MM.1S (cell line): ENCODE measurements around the gene ARHGEF10L.

Experiments used
- DNase-seq: peaks from one replicate; pipeline ENCODE4 v3.0.0-alpha.2; 2015
- H2AFZ ChIP-seq: fragments of 300-600 bp; sonication (generic); 2 replicates; pipeline ENCODE4 v1.6.0; 2016; ENCODE audit warnings: antibody characterized with exemption, low read length
- H3F3A ChIP-seq: fragments of 300-600 bp; sonication (generic); 2 replicates; pipeline ENCODE4 v1.6.1; 2016; ENCODE audit warnings: mild to moderate bottlenecking, antibody characterized with exemption, low read length, moderate library complexity, mixed read lengths; ENCODE audit not compliant: insufficient read depth
- H3K27ac ChIP-seq: fragments of 300-600 bp; sonication (generic); 2 replicates; pipeline ENCODE4 v1.5.1; 2016; ENCODE audit warnings: mild to moderate bottlenecking, low read length
- H3K27me3 ChIP-seq: fragments of 300-600 bp; sonication (generic); replicated peaks from 2 replicates; pipeline ENCODE4 v1.6.0; 2016; ENCODE audit warnings: low read length; ENCODE audit not compliant: insufficient read depth
- H3K36me3 ChIP-seq: fragments of 300-600 bp; sonication (generic); replicated peaks from 2 replicates; pipeline ENCODE4 v1.6.1; 2016; ENCODE audit warnings: mild to moderate bottlenecking, low read length, mixed read lengths; ENCODE audit not compliant: insufficient read depth
- H3K4me1 ChIP-seq: fragments of 300-600 bp; sonication (generic); 2 replicates; pipeline ENCODE4 v1.6.1; 2016; ENCODE audit warnings: low read length, mixed read lengths
- H3K4me2 ChIP-seq: fragments of 300-600 bp; sonication (generic); 2 replicates; pipeline ENCODE4 v1.6.0; 2016; ENCODE audit warnings: low read depth, low read length
- H3K4me3 ChIP-seq: fragments of 300-600 bp; sonication (generic); 2 replicates; pipeline ENCODE4 v1.5.1; 2016; ENCODE audit warnings: low read length, mixed read lengths
- H3K79me2 ChIP-seq: fragments of 300-600 bp; sonication (generic); 2 replicates; pipeline ENCODE4 v1.6.1; 2016; ENCODE audit warnings: mixed run types, low read length, mixed read lengths
- H3K9ac ChIP-seq: fragments of 300-600 bp; sonication (generic); 2 replicates; pipeline ENCODE4 v1.6.1; 2016; ENCODE audit warnings: low read length, mixed read lengths
- H3K9me2 ChIP-seq: fragments of 300-600 bp; sonication (generic); replicated peaks from 2 replicates; pipeline ENCODE4 v1.6.1; 2016; ENCODE audit warnings: mild to moderate bottlenecking, low read length, mixed read lengths; ENCODE audit not compliant: insufficient read depth
- H3K9me3 ChIP-seq: fragments of 300-600 bp; sonication (generic); replicated peaks from 2 replicates; pipeline ENCODE4 v1.6.1; 2016; ENCODE audit warnings: mild to moderate bottlenecking, low read length, mixed read lengths; ENCODE audit not compliant: insufficient read depth
- H4K20me1 ChIP-seq: fragments of 300-600 bp; sonication (generic); 2 replicates; pipeline ENCODE4 v1.6.1; 2016; ENCODE audit warnings: mild to moderate bottlenecking, low read length, moderate library complexity, mixed read lengths; ENCODE audit not compliant: insufficient read depth
- CTCF ChIP-seq: fragments of 300-600 bp; sonication (generic); IDR thresholded peaks from 2 replicates; pipeline ENCODE4 v1.5.1; 2016; ENCODE audit warnings: antibody characterized with exemption, low read length, mixed read lengths
- EZH2 ChIP-seq: fragments of 300-600 bp; sonication (generic); optimal IDR thresholded peaks from 2 replicates; pipeline ENCODE3; 2017; ENCODE audit warnings: low read depth, mild to moderate bottlenecking, antibody characterized with exemption, low read length, mixed read lengths
- EZH2phosphoT487 ChIP-seq: fragments of 300-600 bp; sonication (generic); IDR thresholded peaks from 2 replicates; pipeline ENCODE4 v1.6.1; 2018; ENCODE audit warnings: antibody characterized with exemption, low read length

ARHGEF10L gene

GRCh38 chr1:17655169-17655568 lies 115.7 kb downstream of the ARHGEF10L start:
- no peak for DNase-seq
- Histone ChIP-seq H3K79me2 (no peaks in the 10 kb centered on the region), H2AFZ (no peak overlapping the region), H3K4me1 (no peaks in the 10 kb centered on the region), H3K4me2 (no peak overlapping the region), H3K27me3 (peaks cover 71% of the 10 kb centered on the region), H3K4me3 (no peak overlapping the region), H3K9me2 (no peaks in the 10 kb centered on the region), H3K9me3 (no peaks in the 10 kb centered on the region), H3K9ac (no peak overlapping the region), H3K36me3 (no peaks in the 10 kb centered on the region), H3F3A (no peaks in the 10 kb centered on the region), H4K20me1 (no peaks in the 10 kb centered on the region), H3K27ac (no peak overlapping the region)
- TF ChIP-seq CTCF (no peak), EZH2 (no peak), EZH2phosphoT487 (no peak)

- H3K4me2 ChIP-seq = no peak overlapping the region
- H3K79me2 ChIP-seq = no peaks in the 10 kb centered on the region
- no peak overlapping the region for H2AFZ ChIP-seq
- no peaks in the 10 kb centered on the region for H3K4me1 ChIP-seq
- H3K36me3 ChIP-seq = no peaks in the 10 kb centered on the region
- H3K4me3 ChIP-seq = no peak overlapping the region
- no peaks in the 10 kb centered on the region for H4K20me1 ChIP-seq
- TF ChIP-seq CTCF (no peak), EZH2phosphoT487 (no peak), EZH2 (no peak)
- no peak for DNase-seq
- no peak overlapping the region for H3K27ac ChIP-seq
- no peaks in the 10 kb centered on the region for H3F3A ChIP-seq
- H3K9me3 ChIP-seq = no peaks in the 10 kb centered on the region
- peaks cover 71% of the 10 kb centered on the region for H3K27me3 ChIP-seq
- no peak overlapping the region for H3K9ac ChIP-seq
- no peaks in the 10 kb centered on the region for H3K9me2 ChIP-seq
These were observed 116.4 kb downstream of the ARHGEF10L start for GRCh38 chr1:17655922-17656321.

- H4K20me1 ChIP-seq = no peaks in the 10 kb centered on the region
- H3K4me2 ChIP-seq = no peak overlapping the region
- H3K4me3 ChIP-seq = no peak overlapping the region
- H3K9me3 ChIP-seq = no peaks in the 10 kb centered on the region
- DNase-seq = no peak
- H2AFZ ChIP-seq = no peak overlapping the region
- no peaks in the 10 kb centered on the region for H3K36me3 ChIP-seq
- no peak overlapping the region for H3K9ac ChIP-seq
- peaks cover 73% of the 10 kb centered on the region for H3K27me3 ChIP-seq
- TF ChIP-seq CTCF (no peak), EZH2phosphoT487 (no peak), EZH2 (no peak)
- H3K4me1 ChIP-seq = no peaks in the 10 kb centered on the region
- H3K9me2 ChIP-seq = no peaks in the 10 kb centered on the region
- no peak overlapping the region for H3K27ac ChIP-seq
- no peaks in the 10 kb centered on the region for H3F3A ChIP-seq
- no peaks in the 10 kb centered on the region for H3K79me2 ChIP-seq
These were observed 117.9 kb downstream of the ARHGEF10L start for GRCh38 chr1:17657436-17657835.
